HG03280 (cell line): Measurements from ENCODE around the gene RINL.
A peak's percentile ranks its signal among the peaks of the same experiment; 100 is the strongest.
"Not testable (repeated sequence)": the region's sequence is repeated elsewhere in the genome, so short reads cannot be mapped to it uniquely, and the experiment has no call there.

ENCODE experiments used
- ATAC-seq: cut with Tn5 transposase; IDR thresholded peaks from one replicate; pipeline ENCODE4 v1.9.1; 2021; ENCODE audit warnings: mild to moderate bottlenecking, moderate library complexity; ENCODE audit not compliant: unreplicated experiment

The RINL gene

GRCh38 chr19:38907227-38907626 lies 29.2 kb upstream of the RINL start:
- no peak for ATAC-seq

GRCh38 chr19:38905620-38906019 lies 27.5 kb upstream of the RINL start:
- no peak for ATAC-seq

DNA sequence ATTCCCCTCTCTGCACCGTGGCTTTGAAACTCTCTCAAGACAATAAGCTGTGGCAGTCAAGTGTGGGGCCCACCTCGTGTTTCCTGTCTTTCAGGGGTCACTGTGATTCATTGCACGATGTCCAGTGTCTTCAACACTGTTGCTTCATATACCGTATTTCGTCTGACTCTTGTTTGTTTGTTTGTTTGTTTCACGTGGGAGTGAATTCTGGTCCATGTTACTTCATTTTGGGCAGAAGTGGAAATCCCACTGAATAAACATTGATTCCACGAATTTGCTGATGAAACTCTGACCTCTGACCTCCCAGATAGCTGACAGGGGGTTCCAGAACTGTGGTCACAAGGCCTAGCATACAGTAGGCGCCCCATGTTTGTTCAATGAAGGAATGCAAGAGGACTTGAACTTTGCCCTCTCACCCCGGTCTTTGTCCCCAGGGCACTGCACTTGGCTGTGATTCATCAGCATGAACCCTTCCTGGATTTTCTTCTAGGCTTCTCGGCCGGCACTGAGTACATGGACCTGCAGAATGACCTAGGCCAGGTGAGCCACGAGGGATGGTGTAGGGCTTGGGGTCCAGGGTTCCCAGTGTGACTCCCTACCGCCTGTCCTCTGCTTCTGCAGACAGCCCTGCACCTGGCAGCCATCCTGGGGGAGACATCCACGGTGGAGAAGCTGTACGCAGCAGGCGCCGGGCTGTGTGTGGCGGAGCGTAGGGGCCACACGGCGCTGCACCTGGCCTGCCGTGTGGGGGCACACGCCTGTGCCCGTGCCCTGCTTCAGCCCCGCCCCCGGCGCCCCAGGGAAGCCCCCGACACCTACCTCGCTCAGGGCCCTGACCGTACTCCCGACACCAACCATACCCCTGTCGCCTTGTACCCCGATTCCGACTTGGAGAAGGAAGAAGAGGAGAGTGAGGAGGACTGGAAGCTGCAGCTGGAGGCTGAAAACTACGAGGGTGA lies 26.8 kb upstream of the RINL start:
- ATAC-seq = no peak

DNA sequence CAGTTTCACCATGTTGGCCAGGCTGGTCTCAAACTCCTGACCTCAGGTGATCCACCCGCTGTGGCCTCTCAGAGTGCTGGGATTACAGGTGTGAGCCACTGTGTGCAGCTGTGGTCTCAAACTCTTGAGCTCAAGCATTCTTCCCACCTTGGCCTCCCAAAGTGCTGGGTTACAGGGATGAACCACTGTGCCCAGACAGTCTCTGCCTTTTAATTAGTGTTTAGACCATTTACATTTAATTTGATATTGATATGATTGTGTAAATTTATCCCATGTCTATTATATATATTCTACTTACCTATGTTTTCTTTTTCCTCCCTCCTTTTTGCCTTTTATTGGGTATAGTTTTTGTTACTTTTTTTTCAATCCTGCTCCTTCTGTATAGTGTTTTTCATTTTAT lies 23.6 kb upstream of the RINL start:
- ATAC-seq = no peak

DNA sequence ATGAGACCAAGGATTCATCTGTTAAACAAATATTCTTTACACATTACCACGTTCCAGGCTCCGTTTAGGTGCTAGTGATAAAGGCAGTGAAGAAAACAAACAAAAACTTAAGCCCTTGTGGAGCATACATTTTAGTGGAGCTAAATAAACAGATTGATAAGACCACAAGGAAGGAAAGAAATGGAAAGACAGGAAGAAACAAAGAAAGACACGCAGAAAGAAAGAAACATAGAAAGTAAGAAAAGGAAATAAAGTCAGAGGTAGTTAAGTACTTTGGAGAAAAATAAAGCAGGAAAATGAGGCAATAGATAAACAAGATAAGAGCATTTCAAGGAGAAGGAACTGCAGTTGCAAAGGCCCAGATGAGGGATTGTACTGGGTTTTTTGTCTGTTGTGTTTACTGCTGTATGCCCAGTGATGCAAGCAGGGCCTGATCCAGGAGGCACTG lies 22.7 kb upstream of the RINL start:
- ATAC-seq = no peak

DNA sequence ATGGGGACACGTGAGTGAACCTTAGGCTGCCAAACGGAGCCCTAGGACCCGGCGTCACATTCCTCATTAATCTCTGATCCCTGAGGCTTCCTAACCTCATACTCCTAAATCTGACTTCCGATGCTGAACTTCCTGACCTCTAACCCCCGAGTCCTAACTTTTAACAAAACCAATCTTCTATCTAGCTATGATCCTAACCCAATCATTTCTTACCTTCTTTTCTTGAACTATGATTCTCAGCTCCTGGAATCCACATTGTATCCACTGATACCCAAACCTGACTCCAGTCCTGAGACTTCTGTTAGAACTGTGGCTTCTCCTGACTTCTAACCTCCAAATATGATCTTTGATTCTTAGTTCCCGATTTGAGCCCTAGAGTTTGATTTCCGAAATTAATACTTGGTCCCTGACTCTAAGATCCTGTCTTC lies 22.1 kb upstream of the RINL start:
- ATAC-seq = no peak

DNA sequence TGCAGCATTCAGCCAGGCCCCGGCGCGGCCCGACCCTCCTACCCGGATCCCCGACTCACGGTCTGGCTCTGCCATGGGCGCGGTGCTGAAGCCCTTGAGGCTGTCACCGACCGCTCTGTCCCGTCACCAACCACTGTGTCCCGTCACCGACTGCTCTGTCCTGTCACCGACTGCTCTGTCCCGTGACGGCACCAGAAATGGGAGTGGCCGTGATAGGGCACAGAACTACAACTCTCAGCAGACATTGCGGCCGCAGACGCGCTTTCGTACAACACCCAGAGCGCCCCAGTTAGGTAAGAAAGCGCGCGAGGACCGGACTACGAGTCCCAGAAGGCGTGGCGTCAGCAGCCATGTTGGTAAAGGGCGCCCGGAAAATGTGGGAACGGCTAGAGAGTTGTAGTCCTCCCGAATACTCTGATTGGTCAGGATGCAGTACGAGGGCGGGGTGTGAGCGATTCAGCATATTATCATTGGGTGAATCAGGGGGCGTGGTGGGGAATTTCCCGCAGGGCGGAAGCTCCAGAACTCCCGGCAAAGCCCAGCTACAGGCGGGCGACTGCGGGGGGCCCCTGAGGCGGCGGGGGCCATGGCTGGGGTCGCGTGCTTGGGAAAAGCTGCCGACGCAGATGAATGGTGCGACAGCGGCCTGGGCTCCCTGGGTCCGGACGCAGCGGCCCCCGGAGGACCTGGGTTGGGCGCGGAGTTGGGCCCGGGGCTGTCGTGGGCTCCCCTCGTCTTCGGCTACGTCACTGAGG lies 21.5 kb upstream of the RINL start, which contains the start of the genes NFKBIB and SIRT2:
TSS of gene NFKBIB (plus strand) at position 523 of the 755 bp plus-strand sequence. CDS start at position 587, 64 bp downstream.
TSS of gene SIRT2 (minus strand) at position 172 of the 755 bp plus-strand sequence. CDS start at position 75, 97 bp downstream.
- peak; percentile 90 for ATAC-seq

DNA sequence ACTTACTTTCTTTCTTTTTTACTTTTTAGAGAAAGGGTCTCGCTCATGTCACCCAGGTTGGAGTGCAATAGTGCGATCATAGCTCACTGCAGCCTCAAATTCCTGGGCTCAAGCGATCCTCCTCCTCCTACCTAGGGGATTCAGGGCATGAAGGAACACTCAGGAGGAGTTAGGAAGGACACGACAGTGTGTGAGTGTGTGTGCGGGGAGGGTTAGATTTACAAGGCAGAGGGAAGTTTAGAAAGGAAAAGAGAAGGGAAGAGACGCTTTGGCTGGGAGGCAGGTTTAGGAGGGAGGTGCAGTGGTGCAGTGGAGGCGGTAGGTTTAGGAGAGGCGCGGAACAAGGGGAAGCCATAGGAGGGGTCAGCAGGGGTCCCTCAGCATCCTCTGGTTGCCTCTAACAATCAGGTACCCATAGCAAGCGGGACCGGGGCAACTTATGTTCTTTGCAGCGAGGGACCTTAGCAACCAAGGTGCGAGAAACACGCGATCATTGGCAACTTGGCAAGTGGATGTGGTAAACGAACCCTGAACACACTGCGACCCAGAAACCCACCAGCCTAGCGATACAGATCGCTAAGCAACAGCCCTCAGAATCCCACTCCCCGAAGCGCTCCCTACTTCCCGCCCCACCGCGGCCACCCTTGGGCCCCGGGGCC lies 20.8 kb upstream of the RINL start:
- ATAC-seq = no peak

- no peak for ATAC-seq
These were observed 16.9 kb upstream of the RINL start for GRCh38 chr19:38894968-38895367.

DNA sequence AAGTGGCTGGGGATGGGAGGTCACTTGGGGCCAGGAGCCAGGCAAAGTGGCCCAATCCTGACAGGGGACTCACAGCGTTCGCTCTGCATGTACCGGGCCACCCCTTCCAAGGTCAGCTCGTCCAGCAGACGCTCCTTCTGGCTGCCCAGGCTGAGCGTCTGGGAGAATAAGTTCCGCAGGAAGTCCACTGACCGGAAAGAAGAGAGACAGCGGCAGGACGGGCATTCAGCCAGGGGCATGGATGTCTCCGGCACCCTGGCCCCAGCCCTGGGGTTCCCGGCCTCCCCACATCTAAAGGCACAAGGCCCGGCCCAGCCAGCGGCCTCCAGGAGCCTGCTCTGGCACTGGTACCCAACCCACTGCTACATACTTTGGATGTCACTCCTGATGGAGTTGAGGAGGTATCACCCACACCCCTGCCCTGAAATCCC lies 15.3 kb upstream of the RINL start:
- no peak for ATAC-seq

GRCh38 chr19:38892841-38893240 lies 14.8 kb upstream of the RINL start:
- no peak for ATAC-seq

DNA sequence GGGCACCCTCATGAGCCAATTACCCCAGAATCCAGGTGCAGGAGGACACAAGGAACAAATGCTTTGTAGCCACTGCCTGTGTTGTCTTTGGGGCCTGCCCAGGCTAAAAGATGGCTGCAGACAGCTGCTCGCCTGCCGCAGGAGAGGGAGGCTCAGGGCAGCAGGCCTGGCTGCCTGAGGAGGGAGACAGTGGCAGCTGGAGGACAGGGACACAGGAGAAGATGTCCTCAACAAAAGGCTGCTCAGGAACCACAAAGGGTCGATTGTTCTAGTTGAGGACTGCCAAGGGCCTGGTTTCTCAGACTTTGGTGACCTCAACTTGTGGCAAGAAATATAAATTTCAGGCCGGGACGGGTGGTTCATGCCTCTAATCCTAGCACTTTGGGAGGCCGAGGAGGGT lies 13.7 kb upstream of the RINL start:
- no peak for ATAC-seq

- no peak for ATAC-seq
These were observed 12.6 kb upstream of the RINL start for GRCh38 chr19:38890686-38891085.

DNA sequence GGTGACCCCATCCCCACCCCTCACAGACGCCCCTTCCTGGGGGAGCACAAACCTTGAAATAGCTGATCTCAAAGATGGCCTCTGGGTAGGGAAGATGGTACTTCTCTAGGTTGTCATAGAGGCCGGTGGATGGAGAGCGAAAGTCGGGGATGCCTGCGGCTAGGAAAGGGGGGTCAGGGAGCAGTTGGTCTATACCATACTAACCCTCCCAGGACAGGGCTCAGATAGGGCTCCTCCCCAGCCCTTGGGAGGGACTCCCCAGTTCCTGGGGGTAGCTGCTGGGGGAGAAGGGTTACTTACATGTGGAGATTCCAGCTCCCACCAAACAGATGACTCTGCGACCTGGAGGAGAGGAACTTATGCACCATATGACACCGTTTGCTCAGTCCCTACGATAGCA lies 11.7 kb upstream of the RINL start:
- ATAC-seq = no peak

DNA sequence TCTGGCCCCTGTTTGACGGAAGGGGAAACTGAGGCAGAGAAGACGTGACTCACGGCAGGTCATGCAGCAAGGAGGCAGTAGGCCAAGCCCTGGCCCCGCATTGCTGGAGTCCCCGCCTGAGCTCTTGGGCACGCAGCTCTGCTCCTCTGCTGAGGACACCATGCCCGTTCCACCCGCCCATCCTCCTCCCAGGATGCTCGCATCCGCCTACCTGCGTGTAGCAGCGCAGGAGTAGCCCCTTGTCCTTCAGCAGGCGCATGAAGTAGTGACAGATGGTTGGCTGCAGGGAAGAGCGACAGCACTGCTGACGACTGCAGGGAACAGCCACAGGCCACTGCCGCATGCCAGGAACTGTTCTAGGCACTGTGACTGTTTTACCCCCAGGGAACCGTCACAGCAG lies 10.8 kb upstream of the RINL start:
- no peak for ATAC-seq

GRCh38 chr19:38884691-38885090 lies 6.6 kb upstream of the RINL start:
- ATAC-seq = not testable (repeated sequence)

GRCh38 chr19:38883286-38883685 lies 5.2 kb upstream of the RINL start:
- ATAC-seq = no peak

DNA sequence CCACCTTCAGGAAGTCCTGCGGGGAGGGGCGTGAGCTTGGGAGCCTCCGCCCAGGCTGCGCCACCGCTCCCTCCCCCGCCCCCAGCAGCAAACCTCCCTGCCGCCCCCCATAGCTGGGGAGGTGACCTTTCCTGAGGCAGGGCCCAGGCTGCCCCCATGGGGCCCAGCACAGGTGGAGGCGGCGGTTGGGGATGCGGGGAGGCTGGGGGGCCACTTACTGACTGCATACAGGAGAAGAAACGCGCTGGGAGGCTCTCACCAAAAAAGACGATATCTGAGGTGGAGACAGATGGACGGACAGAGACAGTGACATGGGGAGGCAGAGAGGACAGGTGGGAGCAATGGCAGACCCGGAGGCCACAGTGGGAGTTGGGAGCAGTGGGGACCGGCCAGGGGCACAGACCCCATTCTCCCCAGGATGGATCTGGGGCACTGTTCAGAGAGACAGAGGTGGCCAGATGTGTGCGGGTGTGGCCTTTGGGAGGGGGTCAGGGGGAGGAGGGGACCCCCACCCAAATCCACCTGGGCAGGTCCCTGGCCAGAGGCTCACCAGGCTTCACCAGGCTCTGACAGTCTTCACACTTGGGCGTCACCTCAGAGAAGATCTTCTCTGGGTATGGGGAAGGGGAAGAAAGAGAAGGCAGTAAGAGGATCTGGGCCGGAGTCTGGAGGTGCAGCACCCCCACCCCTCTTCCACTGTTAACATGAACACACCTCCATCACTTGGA lies 3.0 kb upstream of the RINL start:
- no peak for ATAC-seq

DNA sequence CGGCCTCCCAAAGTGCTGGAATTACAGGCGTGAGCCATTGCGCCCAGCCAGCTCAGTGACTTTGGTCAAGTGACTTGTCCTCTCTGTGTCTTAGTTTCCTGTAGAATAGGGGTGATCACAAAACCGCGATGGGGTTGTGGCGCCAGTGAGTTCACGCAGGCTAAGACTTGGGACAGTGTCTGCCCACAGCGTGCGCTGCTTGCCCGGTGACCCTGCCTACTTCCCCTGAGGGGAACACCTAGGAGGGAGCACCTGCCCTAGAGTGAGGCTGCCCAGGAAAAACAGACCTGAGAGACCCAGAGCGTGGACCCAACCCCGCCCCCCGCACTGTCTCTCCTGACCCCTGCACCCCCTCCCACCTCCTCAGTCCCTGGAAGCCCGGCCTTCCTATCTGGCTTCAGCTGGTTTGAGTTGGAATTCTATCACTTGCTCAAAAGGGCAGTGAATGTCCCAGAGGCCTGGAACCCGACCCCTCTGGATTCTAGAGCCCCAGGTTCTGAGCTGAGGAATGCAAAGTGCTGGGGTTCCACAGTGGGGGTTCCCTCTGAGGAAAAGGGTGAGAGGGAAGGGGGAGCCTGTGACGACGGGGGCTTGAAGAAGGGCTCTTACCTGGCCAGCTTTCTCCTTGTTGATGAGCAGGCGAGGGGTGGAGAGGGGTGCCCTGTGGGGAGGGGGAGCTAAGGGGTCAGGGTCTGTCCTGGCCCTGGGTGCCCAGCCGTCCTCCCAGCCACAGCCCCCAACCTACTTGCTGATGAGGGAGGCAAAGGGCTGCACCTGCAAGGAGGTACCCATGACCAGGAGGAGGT lies 2.2 kb upstream of the RINL start:
- ATAC-seq = no peak

GRCh38 chr19:38879400-38879751 lies 1.3 kb upstream of the RINL start:
- no peak for ATAC-seq
